ENCODE results near the gene KCNMA1.
"Not testable (repeated sequence)": the region's sequence is repeated elsewhere in the genome, so short reads cannot be mapped to it uniquely, and the experiment has no call there.

KCNMA1 gene

GRCh38 chr10:77347052-77347451, 290.6 kb downstream of the KCNMA1 start:
- H3K27me3 ChIP-seq (ENCODE audit: control insufficient read depth, insufficient read depth, low read length) = no peaks in the 10 kb centered on the region
- no peaks in the 10 kb centered on the region for H3K36me3 ChIP-seq (ENCODE audit: control insufficient read depth, insufficient read depth, low read length)
- H3K9ac ChIP-seq (ENCODE audit: low read length) = no peak overlapping the region
- no peak overlapping the region for H3K27ac ChIP-seq (ENCODE audit: low read depth, low read length)
- H3K4me3 ChIP-seq (ENCODE audit: low read length) = no peak overlapping the region
- peaks cover 13% of the 10 kb centered on the region for H3K4me1 ChIP-seq (ENCODE audit: control insufficient read depth, insufficient read depth, low read length)

- no peak overlapping the region for H3K27ac ChIP-seq (ENCODE audit: low read depth, low read length)
- H3K4me3 ChIP-seq (ENCODE audit: low read length) = no peak overlapping the region
Observed at GRCh38 chr10:77341055-77341454, 296.6 kb downstream of the KCNMA1 start.

GRCh38 chr10:77339872-77340271, 297.7 kb downstream of the KCNMA1 start:
- H3K4me1 ChIP-seq (ENCODE audit: control insufficient read depth, insufficient read depth, low read length); H3K9ac ChIP-seq (ENCODE audit: low read length); H3K36me3 ChIP-seq (ENCODE audit: control insufficient read depth, insufficient read depth, low read length); H3K4me3 ChIP-seq (ENCODE audit: low read length); H3K27ac ChIP-seq (ENCODE audit: low read depth, low read length); H3K27me3 ChIP-seq (ENCODE audit: control insufficient read depth, insufficient read depth, low read length): not testable (repeated sequence)

More at GRCh38 chr10:77341055-77341454, 296.6 kb downstream of the KCNMA1 start:
- H3K27me3 ChIP-seq (ENCODE audit: control insufficient read depth, insufficient read depth, low read length) = no peaks in the 10 kb centered on the region
- no peaks in the 10 kb centered on the region for H3K36me3 ChIP-seq (ENCODE audit: control insufficient read depth, insufficient read depth, low read length)
- H3K4me1 ChIP-seq (ENCODE audit: control insufficient read depth, insufficient read depth, low read length) = peaks cover 2% of the 10 kb centered on the region
- H3K9ac ChIP-seq (ENCODE audit: low read length) = no peak overlapping the region

GRCh38 chr10:77339166-77339565, 298.4 kb downstream of the KCNMA1 start:
- no peaks in the 10 kb centered on the region for H3K27me3 ChIP-seq (ENCODE audit: control insufficient read depth, insufficient read depth, low read length)
- no peaks in the 10 kb centered on the region for H3K36me3 ChIP-seq (ENCODE audit: control insufficient read depth, insufficient read depth, low read length)
- no peak overlapping the region for H3K4me3 ChIP-seq (ENCODE audit: low read length)
- no peak overlapping the region for H3K27ac ChIP-seq (ENCODE audit: low read depth, low read length)
- peaks cover 2% of the 10 kb centered on the region for H3K4me1 ChIP-seq (ENCODE audit: control insufficient read depth, insufficient read depth, low read length)
- no peak overlapping the region for H3K9ac ChIP-seq (ENCODE audit: low read length)

GRCh38 chr10:77338143-77338542, 299.5 kb downstream of the KCNMA1 start:
- Histone ChIP-seq H3K36me3 (ENCODE audit: control insufficient read depth, insufficient read depth, low read length) (no peaks in the 10 kb centered on the region), H3K9ac (ENCODE audit: low read length) (no peak overlapping the region), H3K4me1 (ENCODE audit: control insufficient read depth, insufficient read depth, low read length) (peaks cover 2% of the 10 kb centered on the region), H3K27ac (ENCODE audit: low read depth, low read length) (no peak overlapping the region), H3K4me3 (ENCODE audit: low read length) (no peak overlapping the region), H3K27me3 (ENCODE audit: control insufficient read depth, insufficient read depth, low read length) (no peaks in the 10 kb centered on the region)

- Histone ChIP-seq H3K27me3 (ENCODE audit: control insufficient read depth, insufficient read depth, low read length) (no peaks in the 10 kb centered on the region), H3K27ac (ENCODE audit: low read depth, low read length) (no peak overlapping the region), H3K4me3 (ENCODE audit: low read length) (no peak overlapping the region), H3K4me1 (ENCODE audit: control insufficient read depth, insufficient read depth, low read length) (peaks cover 10% of the 10 kb centered on the region), H3K36me3 (ENCODE audit: control insufficient read depth, insufficient read depth, low read length) (no peaks in the 10 kb centered on the region), H3K9ac (ENCODE audit: low read length) (no peak overlapping the region)
Observed at GRCh38 chr10:77334501-77334900, 303.1 kb downstream of the KCNMA1 start.

GRCh38 chr10:77333610-77334340, 303.8 kb downstream of the KCNMA1 start:
- Histone ChIP-seq H3K36me3 (ENCODE audit: control insufficient read depth, insufficient read depth, low read length) (no peaks in the 10 kb centered on the region), H3K27me3 (ENCODE audit: control insufficient read depth, insufficient read depth, low read length) (no peaks in the 10 kb centered on the region), H3K27ac (ENCODE audit: low read depth, low read length) (no peak overlapping the region), H3K4me3 (ENCODE audit: low read length) (no peak overlapping the region), H3K4me1 (ENCODE audit: control insufficient read depth, insufficient read depth, low read length) (peaks cover 10% of the 10 kb centered on the region), H3K9ac (ENCODE audit: low read length) (no peak overlapping the region)

- Histone ChIP-seq H3K27me3 (ENCODE audit: control insufficient read depth, insufficient read depth, low read length) (no peaks in the 10 kb centered on the region), H3K4me1 (ENCODE audit: control insufficient read depth, insufficient read depth, low read length) (peaks cover 8% of the 10 kb centered on the region), H3K4me3 (ENCODE audit: low read length) (no peak overlapping the region), H3K36me3 (ENCODE audit: control insufficient read depth, insufficient read depth, low read length) (no peaks in the 10 kb centered on the region), H3K27ac (ENCODE audit: low read depth, low read length) (no peak overlapping the region), H3K9ac (ENCODE audit: low read length) (no peak overlapping the region)
Observed at GRCh38 chr10:77332256-77332655, 305.4 kb downstream of the KCNMA1 start.

- no peak overlapping the region for H3K27ac ChIP-seq (ENCODE audit: low read depth, low read length)
- H3K4me3 ChIP-seq (ENCODE audit: low read length) = no peak overlapping the region
Observed at GRCh38 chr10:77328272-77328816, 309.3 kb downstream of the KCNMA1 start.

GRCh38 chr10:77325233-77325537, 312.4 kb downstream of the KCNMA1 start:
- Histone ChIP-seq H3K27ac (ENCODE audit: low read depth, low read length) (no peak overlapping the region), H3K4me1 (ENCODE audit: control insufficient read depth, insufficient read depth, low read length) (peaks cover 4% of the 10 kb centered on the region), H3K4me3 (ENCODE audit: low read length) (no peak overlapping the region), H3K9ac (ENCODE audit: low read length) (no peak overlapping the region), H3K36me3 (ENCODE audit: control insufficient read depth, insufficient read depth, low read length) (no peaks in the 10 kb centered on the region), H3K27me3 (ENCODE audit: control insufficient read depth, insufficient read depth, low read length) (no peaks in the 10 kb centered on the region)

More at GRCh38 chr10:77328272-77328816, 309.3 kb downstream of the KCNMA1 start:
- Histone ChIP-seq H3K9ac (ENCODE audit: low read length) (no peak overlapping the region), H3K36me3 (ENCODE audit: control insufficient read depth, insufficient read depth, low read length) (no peaks in the 10 kb centered on the region), H3K27me3 (ENCODE audit: control insufficient read depth, insufficient read depth, low read length) (no peaks in the 10 kb centered on the region), H3K4me1 (ENCODE audit: control insufficient read depth, insufficient read depth, low read length) (peaks cover 8% of the 10 kb centered on the region)

- Histone ChIP-seq H3K4me3 (ENCODE audit: low read length) (no peak overlapping the region), H3K9ac (ENCODE audit: low read length) (no peak overlapping the region), H3K4me1 (ENCODE audit: control insufficient read depth, insufficient read depth, low read length) (peaks cover 8% of the 10 kb centered on the region), H3K36me3 (ENCODE audit: control insufficient read depth, insufficient read depth, low read length) (no peaks in the 10 kb centered on the region), H3K27ac (ENCODE audit: low read depth, low read length) (no peak overlapping the region), H3K27me3 (ENCODE audit: control insufficient read depth, insufficient read depth, low read length) (no peaks in the 10 kb centered on the region)
Observed at GRCh38 chr10:77321838-77322237, 315.8 kb downstream of the KCNMA1 start.

- Histone ChIP-seq H3K9ac (ENCODE audit: low read length) (no peak overlapping the region), H3K4me3 (ENCODE audit: low read length) (no peak overlapping the region), H3K36me3 (ENCODE audit: control insufficient read depth, insufficient read depth, low read length) (no peaks in the 10 kb centered on the region), H3K27ac (ENCODE audit: low read depth, low read length) (no peak overlapping the region), H3K27me3 (ENCODE audit: control insufficient read depth, insufficient read depth, low read length) (no peaks in the 10 kb centered on the region), H3K4me1 (ENCODE audit: control insufficient read depth, insufficient read depth, low read length) (peaks cover 8% of the 10 kb centered on the region)
Observed at GRCh38 chr10:77320971-77321471, 316.6 kb downstream of the KCNMA1 start.

GRCh38 chr10:77319557-77319956, 318.1 kb downstream of the KCNMA1 start:
- no peak overlapping the region for H3K4me3 ChIP-seq (ENCODE audit: low read length)
- H3K4me1 ChIP-seq (ENCODE audit: control insufficient read depth, insufficient read depth, low read length) = peaks cover 8% of the 10 kb centered on the region
- H3K36me3 ChIP-seq (ENCODE audit: control insufficient read depth, insufficient read depth, low read length) = no peaks in the 10 kb centered on the region
- no peak overlapping the region for H3K27ac ChIP-seq (ENCODE audit: low read depth, low read length)
- H3K9ac ChIP-seq (ENCODE audit: low read length) = no peak overlapping the region
- no peaks in the 10 kb centered on the region for H3K27me3 ChIP-seq (ENCODE audit: control insufficient read depth, insufficient read depth, low read length)

Measured in rectal smooth muscle tissue (tissue), 1 donor.